HG02884 (cell line): ENCODE data around the gene XDH.

Source experiments
- ATAC-seq: cut with Tn5 transposase; IDR thresholded peaks from one replicate; pipeline ENCODE4 v1.9.1; 2021; ENCODE audit warnings: mild to moderate bottlenecking, moderate library complexity; ENCODE audit not compliant: unreplicated experiment

XDH gene

GRCh38 chr2:31404302-31404701 is 10.2 kb downstream of the XDH start:
- no peak for ATAC-seq

- no peak for ATAC-seq
Observed at GRCh38 chr2:31402388-31402787, 12.2 kb downstream of the XDH start.

DNA sequence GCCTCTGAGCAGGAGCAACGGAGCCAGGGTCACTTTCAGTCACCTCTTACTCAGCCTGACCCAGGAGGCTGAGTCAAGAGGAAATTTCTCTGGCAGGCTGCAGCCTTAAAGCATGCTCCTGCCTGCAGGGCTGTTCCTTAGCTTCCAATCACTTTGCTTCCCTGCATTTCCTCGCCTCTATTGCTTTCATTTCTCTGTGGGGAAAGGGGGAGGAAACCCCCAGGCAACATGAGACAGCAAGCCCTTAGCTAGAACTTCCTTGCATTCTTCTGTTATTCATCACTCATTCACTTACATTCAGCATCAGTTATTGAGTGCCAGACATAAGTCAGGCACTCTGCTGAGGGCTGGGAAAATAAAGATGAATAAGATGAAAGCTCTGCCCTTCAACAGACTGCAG is 13.0 kb downstream of the XDH start:
- no peak for ATAC-seq

DNA sequence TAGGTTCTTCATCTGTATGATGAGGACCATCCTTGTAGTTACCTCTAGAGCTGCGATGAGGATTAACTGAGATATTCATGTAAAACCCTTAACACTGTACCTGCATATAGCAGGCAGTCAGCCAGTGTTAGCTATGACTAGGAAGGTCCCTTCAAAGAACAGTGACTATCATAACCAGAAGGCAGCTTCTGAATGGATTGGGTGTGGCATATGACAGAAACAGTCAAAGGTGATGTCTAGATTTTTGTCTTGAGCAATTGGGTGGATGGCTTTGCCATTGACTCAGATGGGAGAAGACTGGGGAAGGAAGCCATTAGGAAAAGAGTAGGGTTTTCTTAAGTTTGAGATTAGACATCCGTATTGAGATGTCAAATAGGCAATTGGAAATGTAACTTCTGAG is 15.7 kb downstream of the XDH start:
- no peak for ATAC-seq

DNA sequence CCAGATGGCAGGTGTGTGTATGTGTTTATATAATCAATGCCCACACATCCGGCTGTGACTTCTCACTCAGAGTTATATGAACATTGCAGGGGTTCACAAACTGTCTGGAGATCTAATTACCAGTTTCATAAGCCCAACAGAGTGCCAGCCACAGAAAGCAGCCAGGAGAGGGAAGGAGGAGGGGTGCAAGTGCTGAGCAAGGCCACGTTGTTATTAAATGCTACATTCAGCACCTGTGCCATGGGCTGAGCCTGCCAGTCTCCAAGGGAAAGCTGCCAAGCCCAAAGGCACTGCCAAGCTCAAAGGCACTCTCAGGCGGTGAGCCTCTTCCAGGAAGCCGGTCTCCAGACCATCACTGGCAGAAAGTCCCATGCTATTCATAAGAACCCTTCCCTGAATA is 17.4 kb downstream of the XDH start:
- ATAC-seq, result no peak

- no peak for ATAC-seq
Observed at GRCh38 chr2:31390324-31390723, 24.2 kb downstream of the XDH start.

DNA sequence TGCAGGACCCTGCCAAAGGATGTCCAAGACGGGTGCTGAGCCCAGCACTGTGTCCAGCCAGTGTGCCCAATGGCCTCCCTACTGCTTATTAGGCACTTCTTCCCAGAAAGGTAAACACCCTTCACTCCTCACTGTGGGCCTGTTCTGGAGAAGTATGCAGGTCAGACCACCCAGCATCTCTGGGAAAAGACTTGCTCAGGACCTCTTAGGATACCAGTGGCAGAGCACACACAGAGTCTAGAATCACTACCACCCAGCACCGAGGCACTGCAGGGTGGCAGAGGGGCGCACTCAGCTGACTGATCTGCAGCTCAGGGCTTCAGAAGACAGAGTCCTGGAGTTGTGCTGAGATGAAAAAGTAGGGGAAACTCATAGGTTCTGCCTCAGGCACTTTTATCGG is 25.8 kb downstream of the XDH start:
- no peak for ATAC-seq

GRCh38 chr2:31387850-31388249 is 26.7 kb downstream of the XDH start:
- ATAC-seq, result no peak

DNA sequence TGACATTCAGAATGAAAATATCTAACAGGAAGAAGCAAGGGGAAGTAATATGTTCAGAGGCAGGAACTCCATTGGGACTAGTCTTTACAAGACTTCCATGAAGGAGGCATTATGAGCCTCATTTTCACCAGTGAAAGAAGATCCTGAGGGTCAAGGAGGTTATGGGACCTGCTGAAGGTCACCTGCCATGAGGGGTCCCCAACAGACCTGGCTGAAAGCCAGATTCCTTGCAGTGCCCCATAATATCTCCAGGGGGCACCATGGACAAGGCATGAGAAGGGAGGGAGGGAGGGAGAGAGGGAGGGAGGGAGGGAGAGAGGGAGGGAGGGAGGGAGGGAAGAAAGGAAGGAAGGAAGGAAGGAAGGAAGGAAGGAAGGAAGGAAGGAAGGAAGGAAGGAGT is 27.9 kb downstream of the XDH start:
- ATAC-seq, result no peak

GRCh38 chr2:31386172-31386571 is 28.4 kb downstream of the XDH start:
- ATAC-seq, result no peak

- ATAC-seq, result no peak
Observed at GRCh38 chr2:31384771-31385276, 29.7 kb downstream of the XDH start.

GRCh38 chr2:31384351-31384750 is 30.2 kb downstream of the XDH start:
- ATAC-seq, result no peak

DNA sequence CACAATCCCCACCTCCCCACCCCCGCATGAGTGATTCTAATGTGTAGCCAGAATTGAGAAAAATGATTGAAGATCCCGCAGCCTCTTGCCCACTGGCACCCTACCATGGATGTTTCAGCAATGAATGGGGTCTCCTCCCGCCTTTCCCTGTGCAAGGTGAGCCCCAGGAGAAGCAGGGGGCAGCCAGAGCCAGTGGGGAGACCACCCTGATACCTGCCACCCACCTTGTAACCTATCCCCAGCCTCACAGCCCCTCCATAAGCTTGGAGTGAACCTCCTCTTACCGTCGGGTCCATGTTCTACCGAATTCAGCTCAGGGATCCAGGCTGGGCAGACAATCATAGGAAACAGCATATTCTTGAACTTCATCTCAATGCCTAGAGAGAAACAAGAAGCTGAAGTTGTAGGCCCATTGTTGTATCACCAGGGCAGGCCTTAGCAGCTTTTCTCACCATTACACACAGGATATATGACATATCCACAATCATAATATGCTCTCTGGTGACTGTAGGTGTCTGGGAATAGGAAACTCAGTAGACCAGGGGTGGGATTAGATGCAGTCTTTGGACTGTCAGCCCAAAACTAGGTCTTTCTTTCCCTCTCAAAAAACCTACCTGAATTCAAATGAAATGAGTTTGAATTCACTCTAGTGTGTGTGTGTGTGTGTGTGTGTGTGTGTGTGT is 30.9 kb downstream of the XDH start:
- no peak for ATAC-seq

- ATAC-seq, result no peak
Observed at GRCh38 chr2:31382452-31383120, 32.0 kb downstream of the XDH start.

GRCh38 chr2:31381601-31382000 is 32.9 kb downstream of the XDH start:
- ATAC-seq, result no peak

DNA sequence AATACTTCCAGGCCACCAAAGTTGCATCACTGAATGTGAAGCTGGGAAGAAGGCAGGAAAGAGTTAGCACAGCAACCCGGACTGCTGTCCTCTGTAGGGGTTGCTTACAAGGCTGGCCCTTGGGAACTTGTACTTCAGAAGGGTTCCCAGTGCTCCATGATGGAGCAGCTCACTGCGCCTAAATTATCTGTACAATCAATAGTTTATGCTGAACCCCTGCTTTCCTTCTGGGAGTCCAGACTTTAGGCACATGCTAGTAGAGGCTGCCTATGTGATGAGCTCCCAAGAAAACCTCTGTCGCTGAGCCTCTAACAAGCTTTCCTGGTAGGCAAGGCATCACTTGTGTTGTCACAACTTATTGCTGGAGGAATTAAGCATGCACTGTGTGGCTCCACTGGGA is 34.3 kb downstream of the XDH start:
- no peak for ATAC-seq

- no peak for ATAC-seq
Observed at GRCh38 chr2:31379747-31380146, 34.8 kb downstream of the XDH start.

- ATAC-seq, result no peak
Observed at GRCh38 chr2:31378791-31379501, 35.6 kb downstream of the XDH start.

DNA sequence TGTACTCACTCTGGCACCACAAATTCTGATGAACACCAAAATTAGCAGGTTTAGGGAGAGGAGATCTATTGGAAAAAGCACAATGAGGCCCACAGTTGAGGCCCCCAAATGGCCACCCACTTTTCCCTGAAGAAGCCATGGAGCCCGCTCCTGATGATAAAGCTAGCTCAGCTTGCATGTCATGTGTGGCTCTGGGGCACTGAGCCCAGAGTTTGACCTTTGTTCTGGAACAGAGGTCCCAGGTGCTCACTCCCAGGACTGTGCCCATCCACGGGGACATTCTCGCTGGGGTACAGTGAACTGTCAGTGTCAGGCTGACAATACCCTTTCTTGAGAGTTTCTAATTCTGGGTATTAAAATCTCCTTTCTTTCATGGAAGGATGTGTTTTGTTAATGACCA is 36.2 kb downstream of the XDH start:
- no peak for ATAC-seq

DNA sequence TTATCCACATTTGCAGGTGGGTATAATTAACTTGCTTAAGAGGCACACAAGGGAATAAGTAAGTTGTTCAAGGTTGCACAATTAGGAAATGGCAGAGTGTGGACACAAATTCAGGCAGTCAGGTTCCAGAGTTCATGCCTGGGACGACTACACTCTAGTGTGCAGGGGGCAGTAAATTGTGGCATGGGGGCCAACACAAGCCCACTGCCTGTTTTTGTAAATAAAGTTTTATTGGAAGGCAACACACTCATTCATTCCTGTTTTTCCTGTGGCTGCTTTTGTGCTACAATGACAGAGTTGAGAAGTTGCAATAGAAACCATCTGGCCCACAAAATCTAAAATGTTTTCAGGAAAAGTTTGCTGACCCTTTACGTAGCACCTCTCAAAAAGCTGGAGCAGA is 41.4 kb downstream of the XDH start:
- no peak for ATAC-seq

DNA sequence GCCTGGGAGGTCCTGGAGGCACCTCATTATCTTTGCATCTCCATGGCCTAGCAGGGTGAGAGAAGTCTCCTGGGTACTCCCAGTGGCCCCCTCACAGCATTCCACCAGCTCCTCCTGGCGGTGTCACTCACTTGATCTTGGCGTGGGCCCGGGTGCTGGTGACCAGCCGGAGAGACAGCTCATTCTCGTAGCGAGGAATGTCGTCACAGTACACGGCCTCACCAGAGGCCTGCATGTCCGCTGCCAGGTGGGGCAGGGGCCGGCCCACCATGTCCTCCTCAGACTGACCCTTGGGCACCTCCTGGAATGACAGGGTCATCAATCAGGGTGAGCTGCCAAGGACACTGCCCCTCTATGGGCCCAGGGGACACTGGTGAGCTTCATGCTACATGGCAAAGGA is 42.4 kb downstream of the XDH start:
- no peak for ATAC-seq

GRCh38 chr2:31371691-31372090 is 42.9 kb downstream of the XDH start:
- no peak for ATAC-seq
